Neural cell (in vitro differentiated cells): Measurements from ENCODE around the gene SH3BP5. TPM values are rescaled to one million over a fixed set of nuclear protein-coding genes. Genes with fewer than 3 reads are reported as not detected.

Source experiments
- H2AFZ ChIP-seq: fragments of 200-600, 300-800 bp; sonication (generic), shearing (Covaris generic); 2 replicates; pipeline ENCODE4 v1.6.0; 2014; ENCODE audit warnings: low read depth, mild to moderate bottlenecking, antibody characterized with exemption, low read length, moderate library complexity
- H3F3A ChIP-seq: fragments of 200-600 bp; shearing (Covaris generic); 2 replicates; pipeline ENCODE4 v1.6.1; 2016; ENCODE audit warnings: mild to moderate bottlenecking, moderate library complexity, mixed read lengths, antibody characterized with exemption, low read length; ENCODE audit not compliant: insufficient read depth, poor library complexity, severe bottlenecking
- H3K27ac ChIP-seq: fragments of 200-600, 300-800 bp; sonication (generic), shearing (Covaris generic); 2 replicates; pipeline ENCODE4 v1.5.1; 2014; ENCODE audit warnings: mild to moderate bottlenecking, low read length, moderate library complexity
- H3K27me3 ChIP-seq: fragments of 300-800, 200-600 bp; sonication (generic), shearing (Covaris generic); 2 replicates; pipeline ENCODE4 v1.6.0; 2014; ENCODE audit warnings: mild to moderate bottlenecking, low read depth, low read length, moderate library complexity; ENCODE audit not compliant: insufficient read depth
- H3K36me3 ChIP-seq: fragments of 300-800, 200-600 bp; sonication (generic), shearing (Covaris generic); 2 replicates; pipeline ENCODE4 v1.5.1; 2014; ENCODE audit warnings: mild to moderate bottlenecking, antibody characterized with exemption, low read length, moderate library complexity; ENCODE audit not compliant: insufficient read depth
- H3K4me2 ChIP-seq: fragments of 300-800, 200-600 bp; sonication (generic), shearing (Covaris generic); 2 replicates; pipeline ENCODE4 v1.6.0; 2014; ENCODE audit warnings: mild to moderate bottlenecking, low read length
- H3K4me3 ChIP-seq: fragments of 300-800, 200-600 bp; sonication (generic), shearing (Covaris generic); 2 replicates; pipeline ENCODE4 v1.5.1; 2014; ENCODE audit warnings: mild to moderate bottlenecking, low read length, moderate library complexity
- H3K79me2 ChIP-seq: fragments of 200-600 bp; shearing (Covaris generic); replicated peaks from 2 replicates; pipeline ENCODE4 v1.6.0; 2014; ENCODE audit warnings: mild to moderate bottlenecking, low read length, moderate library complexity; ENCODE audit not compliant: insufficient read depth
- H3K9ac ChIP-seq: fragments of 300-800, 200-600 bp; sonication (generic), shearing (Covaris generic); 2 replicates; pipeline ENCODE4 v1.6.1; 2016; ENCODE audit warnings: mild to moderate bottlenecking, low read length, mixed read lengths
- H3K9me2 ChIP-seq: fragments of 200-600 bp; shearing (Covaris generic); 2 replicates; pipeline ENCODE4 v1.6.1; 2016; ENCODE audit warnings: mild to moderate bottlenecking, low read length, mixed read lengths; ENCODE audit not compliant: insufficient read depth
- H3K9me3 ChIP-seq: fragments of 200-600, 300-800 bp; sonication (generic), shearing (Covaris generic); 2 replicates; pipeline ENCODE4 v1.6.1; 2016; ENCODE audit warnings: mild to moderate bottlenecking, mixed run types, low read length, moderate library complexity, mixed read lengths
- H4K20me1 ChIP-seq: fragments of 200-600 bp; shearing (Covaris generic); 2 replicates; pipeline ENCODE4 v1.6.1; 2016; ENCODE audit warnings: mild to moderate bottlenecking, mixed run types; ENCODE audit not compliant: insufficient read depth
- EP300 ChIP-seq: fragments of 450-650 bp; conservative IDR thresholded peaks from 2 replicates; pipeline ENCODE4 v1.6.1; 2014; ENCODE audit warnings: antibody characterized with exemption, mild to moderate bottlenecking, moderate library complexity; ENCODE audit not compliant: poor library complexity, severe bottlenecking
- EZH2 ChIP-seq: fragments of 200-600, 300-800 bp; shearing (Covaris generic), sonication (generic); IDR thresholded peaks from 2 replicates; pipeline ENCODE4 v1.6.1; 2014; ENCODE audit warnings: antibody characterized with exemption, low read length, borderline replicate concordance, mild to moderate bottlenecking; ENCODE audit not compliant: insufficient read depth, poor library complexity, severe bottlenecking
- MXI1 ChIP-seq: fragments of 450-650 bp; conservative IDR thresholded peaks from 2 replicates; pipeline ENCODE4 v1.6.1; 2014; ENCODE audit warnings: antibody characterized with exemption, mild to moderate bottlenecking; ENCODE audit not compliant: poor library complexity, severe bottlenecking
- POLR2AphosphoS5 ChIP-seq: IDR thresholded peaks from 2 replicates; pipeline ENCODE4 v1.6.1; 2012
- RAD21 ChIP-seq: fragments of 450-650 bp; conservative IDR thresholded peaks from 2 replicates; pipeline ENCODE4 v1.6.1; 2014; ENCODE audit warnings: antibody characterized with exemption, mild to moderate bottlenecking, moderate library complexity
- SMC3 ChIP-seq: fragments of 450-650 bp; conservative IDR thresholded peaks from 2 replicates; pipeline ENCODE4 v1.6.1; 2014; ENCODE audit warnings: antibody characterized with exemption, mild to moderate bottlenecking, moderate library complexity; ENCODE audit not compliant: poor library complexity
- TAF1 ChIP-seq: IDR thresholded peaks from 2 replicates; pipeline ENCODE4 v1.6.1; 2012; ENCODE audit warnings: low read depth
- polyA plus RNA-seq: library from polyadenylated mRNA; depleted of rRNA; stranded (reverse); fragments of >200 nt; gene quantifications from 2 replicates; pipeline ENCODE4 v1.2.3, GENCODE V29; 2014
- TF ChIP-seq, protein P1 (sequence below): fragments of 450-650 bp; IDR thresholded peaks from 2 replicates; pipeline ENCODE4 v1.5.1; 2014; ENCODE audit warnings: antibody characterized with exemption, mild to moderate bottlenecking, moderate library complexity; ENCODE audit not compliant: poor library complexity, severe bottlenecking
- TF ChIP-seq, protein P2 (sequence below): IDR thresholded peaks from 2 replicates; pipeline ENCODE4 v1.6.1; 2012; ENCODE audit warnings: borderline replicate concordance

The SH3BP5 gene
- polyA plus RNA-seq, 1 donor from 2014 or later: 166 TPM

DNA sequence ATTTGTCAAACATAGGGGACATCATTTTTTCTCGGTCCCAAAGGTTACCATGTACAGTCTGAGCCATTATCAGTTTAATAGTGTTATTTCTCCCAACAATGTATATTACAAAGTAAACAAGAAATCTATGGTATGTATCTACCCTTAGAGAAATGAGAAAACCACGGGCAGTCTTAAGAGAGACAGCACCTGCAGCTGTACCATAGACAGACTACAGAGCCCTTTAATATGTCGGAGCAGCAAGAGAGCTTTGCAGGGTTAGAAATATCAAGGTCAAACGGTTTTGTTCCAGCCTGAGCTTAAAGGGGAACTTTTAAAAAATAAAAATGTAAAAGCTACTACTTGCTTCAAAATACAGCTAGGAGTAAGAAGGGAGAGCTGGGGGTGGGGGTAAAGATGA lies 53.2 kb downstream of the SH3BP5 start:
- no peaks in the 10 kb centered on the region for H3K79me2 ChIP-seq
- no peaks in the 10 kb centered on the region for H3K9me2 ChIP-seq
- no peak overlapping the region for H3K4me2 ChIP-seq
- no peaks in the 10 kb centered on the region for H4K20me1 ChIP-seq
- no peak overlapping the region for H3K27ac ChIP-seq
- H2AFZ ChIP-seq: no peak overlapping the region
- no peaks in the 10 kb centered on the region for H3K27me3 ChIP-seq
- TF ChIP-seq, protein P1, sequence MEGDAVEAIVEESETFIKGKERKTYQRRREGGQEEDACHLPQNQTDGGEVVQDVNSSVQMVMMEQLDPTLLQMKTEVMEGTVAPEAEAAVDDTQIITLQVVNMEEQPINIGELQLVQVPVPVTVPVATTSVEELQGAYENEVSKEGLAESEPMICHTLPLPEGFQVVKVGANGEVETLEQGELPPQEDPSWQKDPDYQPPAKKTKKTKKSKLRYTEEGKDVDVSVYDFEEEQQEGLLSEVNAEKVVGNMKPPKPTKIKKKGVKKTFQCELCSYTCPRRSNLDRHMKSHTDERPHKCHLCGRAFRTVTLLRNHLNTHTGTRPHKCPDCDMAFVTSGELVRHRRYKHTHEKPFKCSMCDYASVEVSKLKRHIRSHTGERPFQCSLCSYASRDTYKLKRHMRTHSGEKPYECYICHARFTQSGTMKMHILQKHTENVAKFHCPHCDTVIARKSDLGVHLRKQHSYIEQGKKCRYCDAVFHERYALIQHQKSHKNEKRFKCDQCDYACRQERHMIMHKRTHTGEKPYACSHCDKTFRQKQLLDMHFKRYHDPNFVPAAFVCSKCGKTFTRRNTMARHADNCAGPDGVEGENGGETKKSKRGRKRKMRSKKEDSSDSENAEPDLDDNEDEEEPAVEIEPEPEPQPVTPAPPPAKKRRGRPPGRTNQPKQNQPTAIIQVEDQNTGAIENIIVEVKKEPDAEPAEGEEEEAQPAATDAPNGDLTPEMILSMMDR: no peak
- TF ChIP-seq POLR2AphosphoS5 (no peak), RAD21 (no peak), TAF1 (no peak), EP300 (no peak), SMC3 (no peak), EZH2 (no peak), MXI1 (no peak)
- TF ChIP-seq, protein P2, sequence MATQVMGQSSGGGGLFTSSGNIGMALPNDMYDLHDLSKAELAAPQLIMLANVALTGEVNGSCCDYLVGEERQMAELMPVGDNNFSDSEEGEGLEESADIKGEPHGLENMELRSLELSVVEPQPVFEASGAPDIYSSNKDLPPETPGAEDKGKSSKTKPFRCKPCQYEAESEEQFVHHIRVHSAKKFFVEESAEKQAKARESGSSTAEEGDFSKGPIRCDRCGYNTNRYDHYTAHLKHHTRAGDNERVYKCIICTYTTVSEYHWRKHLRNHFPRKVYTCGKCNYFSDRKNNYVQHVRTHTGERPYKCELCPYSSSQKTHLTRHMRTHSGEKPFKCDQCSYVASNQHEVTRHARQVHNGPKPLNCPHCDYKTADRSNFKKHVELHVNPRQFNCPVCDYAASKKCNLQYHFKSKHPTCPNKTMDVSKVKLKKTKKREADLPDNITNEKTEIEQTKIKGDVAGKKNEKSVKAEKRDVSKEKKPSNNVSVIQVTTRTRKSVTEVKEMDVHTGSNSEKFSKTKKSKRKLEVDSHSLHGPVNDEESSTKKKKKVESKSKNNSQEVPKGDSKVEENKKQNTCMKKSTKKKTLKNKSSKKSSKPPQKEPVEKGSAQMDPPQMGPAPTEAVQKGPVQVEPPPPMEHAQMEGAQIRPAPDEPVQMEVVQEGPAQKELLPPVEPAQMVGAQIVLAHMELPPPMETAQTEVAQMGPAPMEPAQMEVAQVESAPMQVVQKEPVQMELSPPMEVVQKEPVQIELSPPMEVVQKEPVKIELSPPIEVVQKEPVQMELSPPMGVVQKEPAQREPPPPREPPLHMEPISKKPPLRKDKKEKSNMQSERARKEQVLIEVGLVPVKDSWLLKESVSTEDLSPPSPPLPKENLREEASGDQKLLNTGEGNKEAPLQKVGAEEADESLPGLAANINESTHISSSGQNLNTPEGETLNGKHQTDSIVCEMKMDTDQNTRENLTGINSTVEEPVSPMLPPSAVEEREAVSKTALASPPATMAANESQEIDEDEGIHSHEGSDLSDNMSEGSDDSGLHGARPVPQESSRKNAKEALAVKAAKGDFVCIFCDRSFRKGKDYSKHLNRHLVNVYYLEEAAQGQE: no peak
- no peak overlapping the region for H3K4me3 ChIP-seq
- no peaks in the 10 kb centered on the region for H3K9me3 ChIP-seq
- H3K9ac ChIP-seq: no peak overlapping the region
- H3F3A ChIP-seq: no peaks in the 10 kb centered on the region
- no peaks in the 10 kb centered on the region for H3K36me3 ChIP-seq

DNA sequence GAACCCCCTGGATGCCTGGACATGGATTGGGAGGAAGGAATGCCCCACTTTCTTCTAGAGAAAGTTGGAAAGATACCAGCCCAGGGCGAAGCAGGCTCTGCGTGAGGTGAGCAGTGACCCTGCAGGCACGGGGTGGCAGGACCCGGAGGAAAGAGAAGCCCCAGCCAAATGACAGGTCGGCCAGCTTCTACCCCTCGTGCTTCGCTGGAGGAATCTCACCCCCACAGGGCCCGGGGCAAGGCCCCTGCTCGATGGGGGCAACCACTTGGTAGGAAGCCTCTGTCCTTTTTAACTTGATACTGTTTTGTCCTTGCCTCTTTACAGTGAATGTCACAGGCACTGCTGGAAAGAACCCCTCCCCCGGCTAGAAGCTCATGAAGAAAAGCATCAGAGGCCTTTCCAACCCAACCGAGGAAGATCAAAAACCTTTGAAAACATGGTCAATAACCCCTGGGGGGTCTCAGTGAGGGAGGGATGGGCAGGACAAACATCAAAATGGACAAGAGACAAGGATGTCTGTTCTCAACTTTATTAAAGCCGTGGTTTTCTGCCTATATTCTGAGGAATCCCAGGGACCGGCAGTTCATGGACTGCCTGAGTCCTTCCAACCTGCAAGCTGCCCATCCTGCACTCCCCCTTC lies 54.4 kb downstream of the SH3BP5 start:
- no peaks in the 10 kb centered on the region for H3K27me3 ChIP-seq
- H2AFZ ChIP-seq: no peak overlapping the region
- H3F3A ChIP-seq: no peaks in the 10 kb centered on the region
- no peaks in the 10 kb centered on the region for H3K79me2 ChIP-seq
- H3K4me3 ChIP-seq: no peak overlapping the region
- H3K9ac ChIP-seq: no peak overlapping the region
- TF ChIP-seq SMC3: no peak
- TF ChIP-seq, protein P2: no peak
- no peak for TF ChIP-seq EZH2
- no peak for TF ChIP-seq MXI1
- no peak for TF ChIP-seq EP300
- TF ChIP-seq, protein P1: no peak
- TF ChIP-seq TAF1: no peak
- TF ChIP-seq POLR2AphosphoS5: no peak
- no peak for TF ChIP-seq RAD21
- H4K20me1 ChIP-seq: no peaks in the 10 kb centered on the region
- no peak overlapping the region for H3K27ac ChIP-seq
- H3K9me3 ChIP-seq: no peaks in the 10 kb centered on the region
- no peaks in the 10 kb centered on the region for H3K9me2 ChIP-seq
- no peak overlapping the region for H3K4me2 ChIP-seq
- no peaks in the 10 kb centered on the region for H3K36me3 ChIP-seq
